CD4-positive, alpha-beta memory T cell (primary cell): ENCODE data around the gene ARHGAP24. TPM values are rescaled to one million over a fixed set of nuclear protein-coding genes. Genes with fewer than 3 reads are reported as not detected.
"Not testable (repeated sequence)": the region's sequence is repeated elsewhere in the genome, so short reads cannot be mapped to it uniquely, and the experiment has no call there.

Source experiments
- CTCF ChIA-PET: fragments of 350-600 bp; sonication (Branson Sonifier 250); formaldehyde crosslinking; loops from one replicate; lab custom pipeline; 2021; ENCODE audit warnings: inconsistent platforms; ENCODE audit not compliant: partially characterized antibody; lab: Charles Lee
- POLR2A ChIA-PET: fragments of 350-600 bp; sonication (Branson Sonifier 250); formaldehyde crosslinking; loops from one replicate; lab custom pipeline; 2021; ENCODE audit not compliant: partially characterized antibody; lab: Charles Lee
- DNase-seq, 5 donors: peaks; one replicate each; pipeline versions ENCODE4 v3.0.0 to v3.0.0-alpha.2; 2020 to 2022; ENCODE audit warnings: mixed read lengths in 1 of 5
- H3K27ac ChIP-seq: one replicate; pipeline ENCODE4 v1.7.0; 2013; ENCODE audit warnings: low read depth, low read length
- H3K27me3 ChIP-seq: 2 replicates; pipeline ENCODE4 v1.7.0; 2013; ENCODE audit warnings: mild to moderate bottlenecking, low read length, moderate library complexity; ENCODE audit not compliant: insufficient read depth
- H3K36me3 ChIP-seq: 2 replicates; pipeline ENCODE4 v1.7.0; 2013; ENCODE audit warnings: mild to moderate bottlenecking, low read length, moderate library complexity; ENCODE audit not compliant: insufficient read depth
- H3K4me1 ChIP-seq: 2 replicates; pipeline ENCODE4 v1.7.0; 2013; ENCODE audit warnings: mild to moderate bottlenecking, low read length, moderate library complexity; ENCODE audit not compliant: insufficient read depth
- H3K4me3 ChIP-seq, 2 donors: one replicate each; pipeline ENCODE4 v1.7.0; 2013; ENCODE audit warnings: low read length in 2 of 2, mild to moderate bottlenecking in 1 of 2
- H3K9me3 ChIP-seq, 2 donors: one replicate each; pipeline ENCODE4 v1.7.0; 2013; ENCODE audit warnings: low read length in 2 of 2, control low read depth in 1 of 2; ENCODE audit not compliant: control insufficient read depth in 1 of 2
- H3K27ac Mint-ChIP-seq, 7 donors: one replicate each; pipeline ENCODE4 v1.8.0; 2020 to 2021; ENCODE audit warnings: mixed read lengths in 7 of 7, mild to moderate bottlenecking in 6 of 7, inconsistent platforms in 3 of 7, moderate library complexity in 3 of 7
- H3K27me3 Mint-ChIP-seq, 2 donors: one replicate each; pipeline ENCODE4 v1.8.0; 2020 to 2021; ENCODE audit warnings: mixed read lengths in 2 of 2
- H3K36me3 Mint-ChIP-seq, 2 donors: one replicate each; pipeline ENCODE4 v1.8.0; 2020 to 2021; ENCODE audit warnings: mixed read lengths in 2 of 2, inconsistent platforms in 1 of 2, mild to moderate bottlenecking in 1 of 2
- H3K4me1 Mint-ChIP-seq, 4 donors: one replicate each; pipeline ENCODE4 v1.8.0; 2020 to 2021; ENCODE audit warnings: mixed read lengths in 4 of 4, mild to moderate bottlenecking in 1 of 4
- H3K4me3 Mint-ChIP-seq, 8 donors: one replicate each; pipeline ENCODE4 v1.8.0; 2020 to 2021; ENCODE audit warnings: mixed read lengths in 8 of 8, mild to moderate bottlenecking in 7 of 8, moderate library complexity in 6 of 8, inconsistent platforms in 3 of 8
- H3K9me3 Mint-ChIP-seq, 8 donors: one replicate each; pipeline ENCODE4 v1.8.0; 2020 to 2021; ENCODE audit warnings: mixed read lengths in 8 of 8, mild to moderate bottlenecking in 5 of 8, inconsistent platforms in 3 of 8, moderate library complexity in 1 of 8
- intact Hi-C: fragments of 100-400 bp; cut with micrococcal nuclease; formaldehyde crosslinking; loops from one replicate; pipeline ENCODE4 v1.15.1; 2023
- polyA plus RNA-seq, 2 donors: library from polyadenylated mRNA; unstranded; fragments of 300-500 nt; fragmentation: Illumina TruSeq; gene quantifications; one replicate each; pipeline ENCODE4 v1.2.3, GENCODE V29; 2021
- total RNA-seq, 2 experiments: library from RNA; stranded (reverse); gene quantifications; one replicate each; pipeline ENCODE4 v1.2.3, GENCODE V29; 2021

Gene ARHGAP24
- total and polyA plus RNA-seq, 4 experiments from 2014 or later = 0.30 TPM; not detected in 3

DNA sequence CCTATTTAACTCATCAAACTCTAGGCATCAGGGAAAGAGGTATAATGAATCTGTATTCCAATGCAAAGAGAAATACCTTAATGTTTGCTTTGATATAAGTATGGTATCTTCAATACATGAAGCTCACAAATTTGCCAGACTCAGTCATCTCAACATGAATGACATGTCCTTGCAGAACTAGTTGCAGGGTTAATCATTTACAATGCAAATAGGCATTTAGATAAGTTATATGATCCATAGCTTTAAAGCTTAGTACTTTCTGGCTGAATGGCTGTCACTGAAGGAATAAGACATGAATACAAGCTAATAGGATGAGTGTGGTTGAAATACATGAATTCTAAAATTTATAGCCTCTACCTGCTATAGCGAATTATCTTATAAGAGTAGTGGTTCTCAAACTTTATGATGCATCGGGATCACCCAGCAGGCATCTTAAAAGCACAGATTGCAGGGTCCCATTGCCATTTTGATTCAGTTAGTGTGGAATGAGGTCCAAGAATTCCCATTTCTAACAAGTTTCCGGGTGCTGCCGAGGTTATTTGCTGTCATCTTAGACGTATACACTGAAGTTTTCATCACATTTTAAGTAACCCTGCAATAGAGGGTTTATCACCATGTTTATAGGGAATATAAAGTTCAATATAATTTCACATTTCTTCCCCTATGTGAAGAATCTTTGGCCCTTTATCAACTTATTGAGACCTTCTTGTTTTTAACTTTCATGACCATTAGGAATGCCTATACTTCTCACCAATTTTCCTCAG is 439.2 kb downstream of the ARHGAP24 start:
- Histone ChIP-seq H3K4me3 (no peak overlapping the region), H3K36me3 (no peaks in the 10 kb centered on the region), H3K9me3 (no peaks in the 10 kb centered on the region), H3K27me3 (no peaks in the 10 kb centered on the region), H3K27ac (no peak overlapping the region), H3K4me1 (no peaks in the 10 kb centered on the region)
- no peak for DNase-seq
- Mint-ChIP-seq H3K27ac (no peak overlapping the region), H3K9me3 (peaks cover 0 to 5% (median 0%) of the 10 kb centered on the region in 8 donors), H3K27me3 (no peaks in the 10 kb centered on the region), H3K4me1 (no peaks in the 10 kb centered on the region), H3K4me3 (no peak overlapping the region), H3K36me3 (no peaks in the 10 kb centered on the region)
- intact Hi-C loops = no loop called here
- ChIA-PET CTCF (no interaction called here), POLR2A (no interaction called here)

DNA sequence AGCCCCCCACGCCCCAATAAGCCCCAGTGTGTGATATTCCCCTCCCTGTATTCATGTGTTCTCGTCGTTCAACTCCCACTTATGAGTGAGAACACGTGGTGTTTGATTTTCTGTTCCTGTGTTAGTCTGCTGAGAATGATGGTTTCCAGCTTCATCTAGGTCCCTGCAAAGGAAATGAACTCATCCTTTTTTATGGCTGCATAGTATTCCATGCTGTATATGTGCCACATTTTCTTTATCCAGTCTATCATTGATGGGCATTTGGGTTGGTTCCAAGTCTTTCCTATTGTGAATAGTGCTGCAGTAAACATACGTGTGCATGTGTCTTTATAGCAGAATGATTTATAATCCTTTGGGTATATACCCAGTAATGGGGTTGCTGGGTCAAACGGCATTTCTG is 440.6 kb downstream of the ARHGAP24 start:
- H3K27me3 ChIP-seq, H3K9me3 Mint-ChIP-seq, H3K27ac ChIP-seq, DNase-seq, H3K27ac Mint-ChIP-seq, H3K4me1 ChIP-seq, H3K36me3 ChIP-seq, H3K4me3 Mint-ChIP-seq, H3K4me3 ChIP-seq, intact Hi-C loops, H3K36me3 Mint-ChIP-seq, H3K27me3 Mint-ChIP-seq, H3K9me3 ChIP-seq, POLR2A ChIA-PET, CTCF ChIA-PET, H3K4me1 Mint-ChIP-seq: not testable (repeated sequence)

DNA sequence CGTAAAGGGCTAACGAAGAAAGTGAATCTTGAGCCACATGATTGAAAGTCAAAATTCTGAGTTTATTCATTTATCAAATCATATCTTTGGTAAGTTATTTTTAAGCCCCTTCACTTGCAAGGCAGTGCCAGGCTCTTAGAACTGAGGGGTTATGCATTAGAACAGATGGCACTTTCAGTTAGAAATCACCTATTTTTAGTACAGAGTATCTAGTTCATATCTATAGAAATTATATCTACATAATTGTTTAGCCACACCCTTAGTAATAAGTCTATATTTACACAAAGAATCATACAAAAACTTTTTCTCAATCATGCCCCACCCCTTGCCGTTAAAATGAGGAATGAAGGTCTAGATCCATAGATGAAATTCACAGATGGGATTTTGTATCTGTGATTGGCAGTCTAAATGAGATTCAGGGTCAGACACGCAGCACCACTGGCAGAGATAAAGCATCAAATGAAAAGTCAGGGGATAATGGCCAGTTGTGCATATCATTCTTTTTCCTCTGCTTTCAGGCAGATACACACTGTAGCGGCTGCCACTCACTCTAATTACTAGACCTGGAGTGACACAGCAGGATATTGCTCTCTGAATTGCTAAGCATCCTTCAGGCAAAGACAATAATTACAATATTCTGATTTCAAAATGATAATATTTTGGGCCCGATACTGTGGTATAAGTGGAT is 444.4 kb downstream of the ARHGAP24 start:
- Histone ChIP-seq H3K9me3 (no peaks in the 10 kb centered on the region), H3K36me3 (no peaks in the 10 kb centered on the region), H3K27me3 (no peaks in the 10 kb centered on the region), H3K4me1 (no peaks in the 10 kb centered on the region), H3K27ac (no peak overlapping the region), H3K4me3 (no peak overlapping the region)
- H3K27ac Mint-ChIP-seq = no peak overlapping the region
- peaks cover 0 to 5% (median 0%) of the 10 kb centered on the region in 8 donors for H3K9me3 Mint-ChIP-seq
- no peaks in the 10 kb centered on the region for H3K36me3 Mint-ChIP-seq
- POLR2A ChIA-PET = no interaction called here
- H3K4me3 Mint-ChIP-seq = no peak overlapping the region
- no peaks in the 10 kb centered on the region for H3K4me1 Mint-ChIP-seq
- CTCF ChIA-PET = no interaction called here
- intact Hi-C loops = no loop called here
- no peak for DNase-seq
- no peaks in the 10 kb centered on the region for H3K27me3 Mint-ChIP-seq

DNA sequence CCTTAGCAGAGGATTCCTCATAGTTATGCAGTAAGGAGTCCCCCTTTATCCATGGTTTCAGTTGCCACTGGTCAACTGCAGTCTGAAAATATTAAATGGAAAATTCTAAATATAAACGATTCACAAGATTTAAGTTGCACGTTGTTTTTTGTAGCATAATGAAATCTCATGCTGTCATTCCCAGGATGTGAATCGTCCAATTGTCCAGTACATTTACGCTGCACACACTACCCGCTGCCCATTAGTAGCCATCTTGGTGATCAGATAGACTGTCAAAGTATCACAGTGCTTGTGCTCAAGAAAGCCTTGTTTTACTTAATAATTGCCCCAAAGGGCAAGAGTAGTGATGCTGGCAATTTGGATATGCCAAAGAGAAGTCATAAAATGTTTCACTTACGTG is 450.1 kb downstream of the ARHGAP24 start:
- CTCF ChIA-PET = no interaction called here
- H3K4me1 ChIP-seq = no peaks in the 10 kb centered on the region
- H3K27me3 ChIP-seq = no peaks in the 10 kb centered on the region
- H3K4me1 Mint-ChIP-seq = peaks cover 0 to 3% (median 0%) of the 10 kb centered on the region in 4 donors
- peaks cover 0 to 2% (median 0%) of the 10 kb centered on the region in 8 donors for H3K9me3 Mint-ChIP-seq
- no peaks in the 10 kb centered on the region for H3K27me3 Mint-ChIP-seq
- no peak for DNase-seq
- intact Hi-C loops = no loop called here
- no peaks in the 10 kb centered on the region for H3K9me3 ChIP-seq
- H3K36me3 Mint-ChIP-seq = no peaks in the 10 kb centered on the region
- H3K4me3 Mint-ChIP-seq = no peak overlapping the region
- H3K4me3 ChIP-seq = no peak overlapping the region
- POLR2A ChIA-PET = no interaction called here
- no peaks in the 10 kb centered on the region for H3K36me3 ChIP-seq
- H3K27ac Mint-ChIP-seq = no peak overlapping the region
- no peak overlapping the region for H3K27ac ChIP-seq

- ChIA-PET CTCF (interaction anchor here (1.0 kb wide), 1 partner anchor 26 kb away, joined by 3 read pairs; no protein-coding TSS in a partner anchor), POLR2A (no interaction called here)
- Mint-ChIP-seq H3K27me3 (no peaks in the 10 kb centered on the region), H3K36me3 (no peaks in the 10 kb centered on the region), H3K27ac (no peak overlapping the region), H3K4me3 (no peak overlapping the region), H3K4me1 (peaks cover 0 to 3% (median 0%) of the 10 kb centered on the region in 4 donors), H3K9me3 (peaks cover 0 to 1% (median 0%) of the 10 kb centered on the region in 8 donors)
- Histone ChIP-seq H3K27ac (no peak overlapping the region), H3K4me3 (no peak overlapping the region), H3K27me3 (no peaks in the 10 kb centered on the region), H3K36me3 (no peaks in the 10 kb centered on the region), H3K4me1 (no peaks in the 10 kb centered on the region), H3K9me3 (no peaks in the 10 kb centered on the region)
- intact Hi-C loops = no loop called here
- DNase-seq = no peak
Measured at GRCh38 chr4:85928775-85929591, 454.0 kb downstream of the ARHGAP24 start.

GRCh38 chr4:85929961-85930665 is 455.2 kb downstream of the ARHGAP24 start:
- Mint-ChIP-seq H3K9me3 (peaks cover 0 to 3% (median 0%) of the 10 kb centered on the region in 8 donors), H3K4me1 (peaks cover 0 to 3% (median 0%) of the 10 kb centered on the region in 4 donors), H3K36me3 (no peaks in the 10 kb centered on the region), H3K4me3 (no peak overlapping the region), H3K27me3 (no peaks in the 10 kb centered on the region), H3K27ac (no peak overlapping the region)
- no peaks in the 10 kb centered on the region for H3K4me1 ChIP-seq
- no peaks in the 10 kb centered on the region for H3K9me3 ChIP-seq
- CTCF ChIA-PET = no interaction called here
- POLR2A ChIA-PET = no interaction called here
- no peak for DNase-seq
- no peak overlapping the region for H3K27ac ChIP-seq
- no peaks in the 10 kb centered on the region for H3K36me3 ChIP-seq
- H3K27me3 ChIP-seq = no peaks in the 10 kb centered on the region
- intact Hi-C loops = no loop called here
- H3K4me3 ChIP-seq = no peak overlapping the region
